ENCODE measurements around the gene ANLN. TPM values are rescaled to one million over a fixed set of nuclear protein-coding genes. Genes with fewer than 3 reads are reported as not detected.
"Not testable (repeated sequence)": the region's sequence is repeated elsewhere in the genome, so short reads cannot be mapped to it uniquely, and the experiment has no call there.

Gene ANLN
- total and polyA plus RNA-seq, 7 experiments from 2014 or later: 0.30 to 48.6 (median 0.63) TPM; not detected in 1

GRCh38 chr7:36484265-36484664 is 94.6 kb downstream of the ANLN start:
- Mint-ChIP-seq H3K4me1 (peaks cover 2 to 25% (median 18%) of the 10 kb centered on the region in 7 donors), H3K9me3 (peaks cover 2 to 21% (median 16%) of the 10 kb centered on the region in 11 donors), H3K27ac (no peak overlapping the region), H3K36me3 (peaks cover 0 to 17% (median 5%) of the 10 kb centered on the region in 5 donors), H3K27me3 (peaks cover 0 to 8% (median 0%) of the 10 kb centered on the region in 5 donors), H3K4me3 (no peak overlapping the region)
- Histone ChIP-seq H3K9me3 (ENCODE audit: control insufficient read depth in 2 of 3, low read length in 3 of 3) (peaks cover 0 to 6% (median 0%) of the 10 kb centered on the region in 3 experiments), H3K36me3 (ENCODE audit: control insufficient read depth in 2 of 3, insufficient read depth in 3 of 3, low read length in 3 of 3) (no peaks in the 10 kb centered on the region), H3K27me3 (ENCODE audit: control insufficient read depth in 2 of 2, insufficient read depth in 2 of 2, low read length in 2 of 2) (no peaks in the 10 kb centered on the region), H3K4me1 (ENCODE audit: control insufficient read depth in 2 of 2, insufficient read depth in 2 of 2, low read length in 2 of 2) (no peaks in the 10 kb centered on the region), H3K27ac (ENCODE audit: low read depth, low read length) (no peak overlapping the region), H3K4me3 (ENCODE audit: low read length) (no peak overlapping the region)
- ATAC-seq (no peak), DNase-seq (no peak)
- intact Hi-C loops (cut with micrococcal nuclease): loop anchor here in 1 of 2 donors (10.0 kb wide), 1 partner anchor 391 kb away; no protein-coding TSS in a partner anchor
- POLR2A ChIA-PET: no interaction called here
- CTCF ChIA-PET: interaction anchor here (1.2 kb wide), 1 partner anchor 698 kb away, joined by 3 read pairs; no protein-coding TSS in a partner anchor

- no peak overlapping the region for H3K4me3 ChIP-seq (ENCODE audit: low read length)
- no peaks in the 10 kb centered on the region for H3K36me3 ChIP-seq (ENCODE audit: control insufficient read depth in 2 of 3, insufficient read depth in 3 of 3, low read length in 3 of 3)
- intact Hi-C loops (cut with micrococcal nuclease): loop anchor here (2.0 to 10.0 kb wide), 8 partner anchors 120 to 1346 kb away; a partner anchor contains a TSS
- ChIA-PET CTCF (interaction anchor here (1.1 to 2.8 kb wide), 3 partner anchors 191 to 712 kb away, joined by 3 to 30 read pairs (median 12); no protein-coding TSS in a partner anchor), POLR2A (no interaction called here)
- no peaks in the 10 kb centered on the region for H3K9me3 ChIP-seq (ENCODE audit: control insufficient read depth in 2 of 3, low read length in 3 of 3)
- Mint-ChIP-seq H3K27me3 (peaks cover 0 to 17% (median 0%) of the 10 kb centered on the region in 5 donors), H3K9me3 (peaks cover 0 to 5% (median 2%) of the 10 kb centered on the region in 11 donors), H3K36me3 (peaks cover 0 to 4% (median 3%) of the 10 kb centered on the region in 5 donors), H3K4me3 (no peak overlapping the region), H3K27ac (no peak overlapping the region), H3K4me1 (peaks cover 0 to 10% (median 7%) of the 10 kb centered on the region in 7 donors)
- DNase-seq (no peak), ATAC-seq (no peak)
- no peak overlapping the region for H3K27ac ChIP-seq (ENCODE audit: low read depth, low read length)
- H3K27me3 ChIP-seq (ENCODE audit: control insufficient read depth in 2 of 2, insufficient read depth in 2 of 2, low read length in 2 of 2): no peaks in the 10 kb centered on the region
- H3K4me1 ChIP-seq (ENCODE audit: control insufficient read depth in 2 of 2, insufficient read depth in 2 of 2, low read length in 2 of 2): no peaks in the 10 kb centered on the region
Observed at GRCh38 chr7:36486336-36486735, 96.7 kb downstream of the ANLN start.

- peaks cover 0 to 2% (median 0%) of the 10 kb centered on the region in 11 donors for H3K9me3 Mint-ChIP-seq
- Histone ChIP-seq H3K27ac (ENCODE audit: low read depth, low read length) (no peak overlapping the region), H3K9me3 (ENCODE audit: control insufficient read depth in 2 of 3, low read length in 3 of 3) (no peaks in the 10 kb centered on the region), H3K27me3 (ENCODE audit: control insufficient read depth in 2 of 2, insufficient read depth in 2 of 2, low read length in 2 of 2) (no peaks in the 10 kb centered on the region), H3K36me3 (ENCODE audit: control insufficient read depth in 2 of 3, insufficient read depth in 3 of 3, low read length in 3 of 3) (no peaks in the 10 kb centered on the region), H3K4me3 (ENCODE audit: low read length) (no peak overlapping the region), H3K4me1 (ENCODE audit: control insufficient read depth in 2 of 2, insufficient read depth in 2 of 2, low read length in 2 of 2) (no peaks in the 10 kb centered on the region)
- no peak overlapping the region for H3K4me3 Mint-ChIP-seq
- peaks cover 0 to 1% (median 0%) of the 10 kb centered on the region in 5 donors for H3K36me3 Mint-ChIP-seq
- ChIA-PET POLR2A (interaction anchor here (0.9 kb wide), 1 partner anchor 151 kb away, joined by 3 read pairs; no protein-coding TSS in a partner anchor), CTCF (interaction anchor here (0.6 to 6.1 kb wide), 24 partner anchors 11 to 1994 kb away, joined by 3 to 113 read pairs (median 4); no protein-coding TSS in a partner anchor)
- peak overlapping the region in 1 of 9 donors; percentile 81 for H3K27ac Mint-ChIP-seq
- H3K4me1 Mint-ChIP-seq: peaks cover 0 to 9% (median 3%) of the 10 kb centered on the region in 7 donors
- intact Hi-C loops (cut with micrococcal nuclease): loop anchor here (1.0 to 10.0 kb wide), 11 partner anchors 121 to 1345 kb away; a partner anchor contains a TSS
- H3K27me3 Mint-ChIP-seq: peaks cover 0 to 22% (median 0%) of the 10 kb centered on the region in 5 donors
- DNase-seq (peak in 7 of 9 donors; percentile 47 to 72 (median 61)), ATAC-seq (peak; percentile 78)
Observed at GRCh38 chr7:36487756-36488336, 98.2 kb downstream of the ANLN start.

DNA sequence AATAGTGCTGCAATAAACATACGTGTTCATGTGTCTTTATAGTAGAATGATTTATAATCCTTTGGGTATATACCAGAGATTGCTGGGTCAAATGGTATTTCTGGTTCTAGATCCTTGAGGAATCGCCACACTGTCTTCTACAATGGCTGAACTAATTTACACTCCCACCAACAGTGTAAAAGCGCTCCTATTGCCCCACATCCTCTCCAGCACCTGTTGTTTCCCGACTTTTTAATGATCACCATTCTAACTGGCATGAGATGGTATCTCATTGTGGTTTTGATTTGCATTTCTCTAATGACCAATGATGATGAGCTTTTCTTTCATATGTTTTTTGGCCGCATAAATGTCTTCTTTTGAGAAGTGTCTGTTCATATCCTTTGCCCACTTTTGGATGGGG is 99.0 kb downstream of the ANLN start:
- not testable (repeated sequence) for DNase-seq; H3K9me3 ChIP-seq (ENCODE audit: control insufficient read depth in 2 of 3, low read length in 3 of 3); ATAC-seq; H3K4me1 Mint-ChIP-seq; H3K9me3 Mint-ChIP-seq; H3K27ac Mint-ChIP-seq; H3K4me1 ChIP-seq (ENCODE audit: control insufficient read depth in 2 of 2, insufficient read depth in 2 of 2, low read length in 2 of 2); H3K4me3 ChIP-seq (ENCODE audit: low read length); H3K36me3 Mint-ChIP-seq; H3K27me3 ChIP-seq (ENCODE audit: control insufficient read depth in 2 of 2, insufficient read depth in 2 of 2, low read length in 2 of 2); H3K36me3 ChIP-seq (ENCODE audit: control insufficient read depth in 2 of 3, insufficient read depth in 3 of 3, low read length in 3 of 3); H3K4me3 Mint-ChIP-seq; H3K27ac ChIP-seq (ENCODE audit: low read depth, low read length)
- POLR2A ChIA-PET: interaction anchor here (2.4 kb wide), 1 partner anchor 182 kb away, joined by 10 read pairs; no protein-coding TSS in a partner anchor
- peaks cover 0 to 23% (median 0%) of the 10 kb centered on the region in 5 donors for H3K27me3 Mint-ChIP-seq
- CTCF ChIA-PET: interaction anchor here (1.0 to 6.1 kb wide), 7 partner anchors 10 to 694 kb away, joined by 3 to 113 read pairs (median 14); no protein-coding TSS in a partner anchor
- intact Hi-C loops (cut with micrococcal nuclease): loop anchor here (5.0 to 10.0 kb wide), 4 partner anchors 289 to 864 kb away; no protein-coding TSS in a partner anchor

DNA sequence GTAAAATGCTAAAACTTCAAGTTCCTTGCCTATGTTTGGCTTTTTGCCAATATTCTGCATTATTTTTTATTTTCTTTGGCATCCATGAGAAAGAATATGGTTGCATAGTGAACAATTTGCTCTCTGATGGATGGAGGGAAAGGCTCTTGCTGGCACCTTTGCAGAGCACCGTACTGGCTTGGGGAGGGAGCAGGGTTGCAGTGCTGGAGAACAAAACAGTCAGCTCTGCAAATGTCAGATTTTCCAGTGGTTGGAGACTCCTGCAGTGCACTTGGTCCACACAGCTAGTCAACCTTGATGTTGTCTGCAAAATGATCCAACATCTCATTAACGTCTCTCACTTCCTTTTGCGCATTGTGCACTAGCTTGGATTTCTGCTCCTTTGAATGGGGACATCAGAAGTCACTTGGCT is 100.8 kb downstream of the ANLN start:
- no peak overlapping the region for H3K27ac ChIP-seq (ENCODE audit: low read depth, low read length)
- intact Hi-C loops (cut with micrococcal nuclease): no loop called here
- H3K9me3 ChIP-seq (ENCODE audit: control insufficient read depth in 2 of 3, low read length in 3 of 3): no peaks in the 10 kb centered on the region
- no peak for ATAC-seq
- Mint-ChIP-seq H3K27me3 (peaks cover 0 to 31% (median 0%) of the 10 kb centered on the region in 5 donors), H3K4me3 (no peak overlapping the region), H3K4me1 (peaks cover 0 to 4% (median 3%) of the 10 kb centered on the region in 7 donors), H3K36me3 (peaks cover 0 to 1% (median 0%) of the 10 kb centered on the region in 5 donors), H3K27ac (peak overlapping the region in 1 of 9 donors; percentile 43), H3K9me3 (peaks cover 0 to 2% (median 0%) of the 10 kb centered on the region in 11 donors)
- ChIA-PET CTCF (interaction anchor here (0.9 to 6.1 kb wide), 5 partner anchors 71 to 692 kb away, joined by 3 to 113 read pairs (median 4); no protein-coding TSS in a partner anchor), POLR2A (interaction anchor here (0.6 to 2.4 kb wide), 4 partner anchors 14 to 692 kb away, joined by 3 to 10 read pairs (median 4); no protein-coding TSS in a partner anchor)
- DNase-seq: no peak
- H3K4me3 ChIP-seq (ENCODE audit: low read length): no peak overlapping the region
- H3K27me3 ChIP-seq (ENCODE audit: control insufficient read depth in 2 of 2, insufficient read depth in 2 of 2, low read length in 2 of 2): no peaks in the 10 kb centered on the region
- no peaks in the 10 kb centered on the region for H3K4me1 ChIP-seq (ENCODE audit: control insufficient read depth in 2 of 2, insufficient read depth in 2 of 2, low read length in 2 of 2)
- no peaks in the 10 kb centered on the region for H3K36me3 ChIP-seq (ENCODE audit: control insufficient read depth in 2 of 3, insufficient read depth in 3 of 3, low read length in 3 of 3)

DNA sequence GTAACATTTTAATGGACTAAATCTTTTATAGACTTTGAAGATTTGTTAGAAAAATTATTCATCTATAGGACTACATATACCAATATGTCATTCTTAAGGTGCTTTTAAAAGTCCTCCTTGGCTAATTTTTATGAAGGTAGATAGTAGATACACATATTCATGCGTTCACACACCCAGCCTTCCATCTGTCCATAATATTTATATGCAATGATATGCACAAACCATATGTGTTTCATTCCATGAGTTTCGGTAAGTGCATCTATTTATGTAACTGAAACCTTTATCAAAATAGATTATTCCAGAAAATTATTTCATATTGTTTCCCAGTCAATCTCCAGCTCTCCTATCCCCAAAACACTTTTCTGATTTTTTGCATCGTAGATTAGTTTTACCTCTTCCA is 101.7 kb downstream of the ANLN start:
- Histone ChIP-seq H3K4me1 (ENCODE audit: control insufficient read depth in 2 of 2, insufficient read depth in 2 of 2, low read length in 2 of 2) (no peaks in the 10 kb centered on the region), H3K4me3 (ENCODE audit: low read length) (no peak overlapping the region), H3K9me3 (ENCODE audit: control insufficient read depth in 2 of 3, low read length in 3 of 3) (no peaks in the 10 kb centered on the region), H3K36me3 (ENCODE audit: control insufficient read depth in 2 of 3, insufficient read depth in 3 of 3, low read length in 3 of 3) (no peaks in the 10 kb centered on the region), H3K27me3 (ENCODE audit: control insufficient read depth in 2 of 2, insufficient read depth in 2 of 2, low read length in 2 of 2) (no peaks in the 10 kb centered on the region), H3K27ac (ENCODE audit: low read depth, low read length) (no peak overlapping the region)
- H3K27ac Mint-ChIP-seq: no peak overlapping the region
- intact Hi-C loops (cut with micrococcal nuclease): no loop called here
- no peak for DNase-seq
- H3K36me3 Mint-ChIP-seq: peaks cover 0 to 1% (median 0%) of the 10 kb centered on the region in 5 donors
- H3K4me3 Mint-ChIP-seq: no peak overlapping the region
- H3K27me3 Mint-ChIP-seq: peaks cover 0 to 36% (median 0%) of the 10 kb centered on the region in 5 donors
- no peak for ATAC-seq
- ChIA-PET CTCF (interaction anchor here (2.5 to 6.1 kb wide), 2 partner anchors 178 to 691 kb away, joined by 17 to 113 read pairs; no protein-coding TSS in a partner anchor), POLR2A (interaction anchor here (0.8 to 2.4 kb wide), 2 partner anchors 180 to 318 kb away, joined by 3 to 10 read pairs; no protein-coding TSS in a partner anchor)
- peaks cover 0 to 2% (median 0%) of the 10 kb centered on the region in 11 donors for H3K9me3 Mint-ChIP-seq
- H3K4me1 Mint-ChIP-seq: peaks cover 0 to 4% (median 3%) of the 10 kb centered on the region in 7 donors

Measured in naive thymus-derived CD4-positive, alpha-beta T cell (primary cell).